Effector CD4-positive, alpha-beta T cell (primary cell): ENCODE results near the gene CMTM5. TPM values are rescaled to one million over a fixed set of nuclear protein-coding genes. Genes with fewer than 3 reads are reported as not detected.

Source experiments
- DNase-seq: peaks from one replicate; pipeline ENCODE4 v3.0.0-alpha.2; 2020
- total RNA-seq: gene quantifications from one replicate; lab custom pipeline; 2026; lab: John Stamatoyannopoulos, UW

CMTM5 gene, protein sequence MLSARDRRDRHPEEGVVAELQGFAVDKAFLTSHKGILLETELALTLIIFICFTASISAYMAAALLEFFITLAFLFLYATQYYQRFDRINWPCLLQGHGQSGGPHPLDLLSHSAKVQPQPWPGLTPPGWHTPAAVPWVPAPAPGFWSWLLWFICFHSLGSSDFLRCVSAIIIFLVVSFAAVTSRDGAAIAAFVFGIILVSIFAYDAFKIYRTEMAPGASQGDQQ
- total RNA-seq: not detected

DNA sequence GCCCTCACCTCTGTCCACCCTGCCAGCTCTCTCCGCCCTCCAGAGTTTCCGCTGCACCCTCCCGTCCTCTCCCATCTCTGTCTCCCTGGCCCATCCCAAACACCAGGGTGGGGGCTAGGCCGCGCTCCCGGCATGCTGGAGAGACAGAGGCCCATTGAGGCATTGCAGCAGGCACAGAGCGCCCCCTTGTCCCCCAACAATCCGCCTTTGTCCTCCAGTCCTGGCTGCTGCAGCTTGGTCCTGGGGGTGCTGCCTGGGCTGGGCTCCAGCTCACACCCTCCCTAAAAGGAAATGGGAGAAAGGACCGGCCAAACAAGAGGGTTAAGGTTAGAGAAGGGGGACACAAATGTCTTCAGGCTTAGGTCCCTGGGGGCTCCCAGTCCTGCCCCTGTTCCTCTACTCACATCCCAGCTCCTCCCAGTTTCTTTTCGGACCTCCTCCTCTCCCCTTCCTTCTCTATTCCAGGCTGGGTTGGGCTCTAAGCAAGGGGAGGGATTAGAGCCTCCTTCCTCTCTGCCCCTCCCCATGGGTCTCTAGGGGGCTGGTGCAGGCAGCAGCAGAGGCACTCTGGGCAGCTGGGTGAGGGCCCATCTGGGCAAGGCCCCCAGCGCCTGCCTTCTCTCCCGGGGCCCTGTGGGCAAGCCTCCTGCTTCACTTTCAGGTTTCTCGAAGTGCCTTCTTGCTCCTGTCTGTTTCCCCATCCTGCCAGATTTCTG lies at the start of gene CMTM5:
Gene CMTM5, plus strand, starts transcription at position 565 of the 716 bp plus-strand sequence. CDS start 206 bp downstream, outside the sequence.
- DNase-seq: no peak

DNA sequence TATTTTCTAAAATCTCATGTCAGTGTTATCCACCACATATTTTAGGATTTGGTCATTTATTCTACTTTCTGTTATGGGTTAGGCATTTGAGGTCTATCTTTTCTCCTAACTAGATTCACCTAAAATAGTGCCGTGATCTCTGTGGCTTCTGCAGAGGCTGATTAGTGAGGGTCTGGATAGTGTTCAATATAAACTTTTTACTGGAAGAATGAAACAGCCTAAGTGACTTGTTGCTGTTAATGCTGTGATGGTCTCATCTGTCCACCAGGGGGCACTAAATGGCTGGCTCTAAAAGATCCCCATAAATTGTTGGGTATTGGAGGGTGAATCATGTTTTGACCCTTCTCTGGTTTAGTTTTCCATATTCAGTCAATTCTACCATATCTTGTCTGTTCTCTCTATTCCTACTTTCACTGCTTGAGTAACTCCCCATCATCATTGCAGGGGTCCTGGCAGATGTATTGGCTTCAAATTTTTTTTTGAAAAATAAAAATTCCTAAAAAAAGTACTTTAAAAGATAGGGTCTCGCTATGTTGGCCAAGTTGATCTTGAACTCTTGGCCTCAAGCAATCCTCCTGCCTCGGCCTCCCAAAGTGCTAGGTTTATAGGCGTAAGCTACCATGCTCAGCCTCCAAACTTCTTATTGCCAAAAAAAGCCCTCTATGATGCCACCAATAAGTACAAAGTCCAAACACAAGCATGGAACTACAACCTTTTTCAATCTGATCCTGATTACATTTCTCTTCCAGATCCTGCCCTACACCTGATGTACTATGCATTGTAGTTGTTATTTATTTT lies 48.7 kb upstream of the CMTM5 start:
- DNase-seq: peak; percentile 44

- no peak for DNase-seq
Observed at GRCh38 chr14:23335623-23336022, 41.2 kb upstream of the CMTM5 start.

- DNase-seq: no peak
Observed at GRCh38 chr14:23339506-23340268, 37.2 kb upstream of the CMTM5 start.

- DNase-seq: no peak
Observed at GRCh38 chr14:23344481-23344880, 32.4 kb upstream of the CMTM5 start.

DNA sequence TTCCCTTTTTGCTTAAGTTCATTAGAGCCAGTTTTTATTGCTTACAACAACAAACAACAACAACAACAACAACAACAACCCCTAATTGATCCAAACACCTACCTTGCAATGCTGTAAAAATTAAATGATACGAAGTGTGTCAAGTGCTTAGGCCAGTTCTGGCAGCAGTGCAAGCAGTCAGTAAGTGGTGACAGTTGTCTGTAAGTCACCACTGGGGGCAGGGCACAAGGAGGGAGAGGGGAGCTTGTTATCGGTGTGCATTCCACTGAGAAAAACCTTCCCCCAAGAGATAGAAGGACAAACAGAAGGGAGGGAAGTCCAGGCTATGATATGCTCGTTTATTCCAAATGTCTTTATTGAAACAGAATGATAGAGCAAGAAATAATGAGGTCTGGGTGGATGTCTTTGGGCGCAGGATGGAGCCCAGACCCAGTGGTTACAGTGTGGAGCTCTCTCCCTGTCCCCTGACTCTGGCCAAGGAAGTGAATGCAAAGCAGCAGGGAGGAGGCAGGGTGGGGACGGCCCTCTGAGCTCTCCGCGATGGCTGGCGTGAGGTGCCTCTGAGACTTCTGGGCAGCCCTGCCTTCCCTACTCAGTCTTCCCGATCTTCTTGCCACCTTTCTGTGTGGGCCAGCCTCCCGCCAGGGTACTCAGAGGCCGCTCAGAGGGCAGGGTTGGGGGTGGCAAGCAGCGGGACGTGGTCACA lies 30.7 kb upstream of the CMTM5 start:
- DNase-seq: no peak

- no peak for DNase-seq
Observed at GRCh38 chr14:23346693-23347405, 30.0 kb upstream of the CMTM5 start.

GRCh38 chr14:23347406-23348296 lies 29.2 kb upstream of the CMTM5 start:
- DNase-seq: no peak

- no peak for DNase-seq
Observed at GRCh38 chr14:23348297-23348655, 28.6 kb upstream of the CMTM5 start.

DNA sequence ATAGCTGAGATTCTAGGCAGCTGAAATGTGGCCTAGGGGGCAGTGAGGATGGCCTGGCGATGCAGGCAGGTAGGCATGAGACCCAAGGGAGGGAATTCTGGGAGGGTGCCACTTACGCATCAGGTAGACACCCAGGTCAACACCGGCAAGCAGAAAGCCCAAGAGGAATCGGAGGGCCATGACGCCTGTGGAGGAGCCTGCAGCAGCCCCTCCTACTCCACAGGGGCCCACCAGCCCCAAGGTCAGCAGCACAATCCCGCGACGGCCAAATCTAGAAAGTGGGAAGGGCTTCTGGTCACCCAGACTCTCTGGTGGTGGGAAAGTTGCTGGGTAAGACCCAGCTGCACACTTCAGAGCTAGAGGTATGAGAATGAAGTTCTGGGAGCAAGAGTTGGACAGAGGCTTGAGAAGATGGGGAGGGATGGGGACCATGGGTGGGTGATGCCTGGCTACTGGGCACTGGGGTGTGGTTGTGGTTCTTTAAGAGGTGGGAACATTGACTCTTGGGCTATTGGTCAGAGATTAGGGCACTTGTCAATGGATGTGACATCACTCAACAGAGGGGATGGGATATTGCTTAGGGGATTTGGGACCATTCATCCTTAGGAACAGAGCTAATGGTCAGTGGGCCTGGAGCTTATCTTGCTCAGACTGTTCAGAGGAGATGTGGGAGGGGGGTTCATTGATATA lies 27.5 kb upstream of the CMTM5 start:
- DNase-seq: no peak

- DNase-seq: no peak
Observed at GRCh38 chr14:23351681-23352505, 25.0 kb upstream of the CMTM5 start.

- DNase-seq: peak; percentile 40
Observed at GRCh38 chr14:23352506-23353432, 24.1 kb upstream of the CMTM5 start, which contains the start of gene SLC22A17. Gene SLC22A17 (minus strand): TSS chr14:23352887.

- DNase-seq: no peak
Observed at GRCh38 chr14:23353433-23353780, 23.4 kb upstream of the CMTM5 start.

- DNase-seq: no peak
Observed at GRCh38 chr14:23354990-23355389, 21.9 kb upstream of the CMTM5 start.

GRCh38 chr14:23355871-23356435 lies 20.9 kb upstream of the CMTM5 start:
- DNase-seq: no peak

GRCh38 chr14:23356662-23357061 lies 20.2 kb upstream of the CMTM5 start:
- DNase-seq: no peak

DNA sequence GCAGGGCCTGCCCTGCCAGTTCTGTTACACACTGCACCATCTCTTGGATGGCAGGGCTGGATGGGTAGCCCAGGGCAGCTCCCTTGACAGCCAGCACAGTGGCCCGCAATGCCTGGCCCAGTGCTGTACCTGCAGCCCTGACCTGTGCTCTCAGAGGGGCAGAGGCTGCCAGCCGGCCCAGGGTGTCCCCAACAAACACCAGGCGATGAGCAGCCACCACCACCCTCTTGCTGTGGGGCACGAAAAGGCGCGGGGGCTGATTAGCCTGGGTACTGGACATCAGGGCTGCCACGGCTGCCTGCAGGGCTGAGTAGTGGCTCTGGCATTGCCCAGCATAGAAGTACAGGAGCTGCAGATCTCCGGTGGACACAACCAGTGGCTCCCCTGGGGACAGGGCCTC lies 19.6 kb upstream of the CMTM5 start:
- DNase-seq: no peak
